PC-9 (cell line): ENCODE data around the gene PTPRT. TPM values are rescaled to one million over a fixed set of nuclear protein-coding genes. Genes with fewer than 3 reads are reported as not detected.

Experiments
- BruUV-seq: library from RNA; stranded (reverse); fragments of 400-500 nt; replicated peaks from 2 replicates; lab custom pipeline; 2021; lab: Mats Ljungman, UMichigan
- CTCF ChIA-PET: fragments of 300-600 bp; sonication (Branson Sonifier 250); formaldehyde crosslinking; loops from one replicate; lab custom pipeline; 2022; ENCODE audit warnings: antibody characterized with exemption; lab: Charles Lee
- POLR2A ChIA-PET: fragments of 300-600 bp; sonication (Branson Sonifier 250); formaldehyde crosslinking; loops from one replicate; lab custom pipeline; 2022; ENCODE audit warnings: antibody characterized with exemption; ENCODE audit not compliant: unreplicated experiment; lab: Charles Lee
- DNase-seq, 2 experiments: peaks; one replicate each; pipeline versions ENCODE4 v3.0.0 to v3.0.0-alpha.2; 2015 to 2022; ENCODE audit warnings: mixed read lengths in 1 of 2
- H2AFZ ChIP-seq: fragments of 200-600 bp; sonication (generic); 2 replicates; pipeline ENCODE4 v1.8.1; 2017; ENCODE audit warnings: antibody characterized with exemption
- H3F3A ChIP-seq: fragments of 200-600 bp; sonication (generic); 2 replicates; pipeline ENCODE4 v1.8.1; 2017; ENCODE audit warnings: antibody characterized with exemption, mild to moderate bottlenecking, low read depth; ENCODE audit not compliant: insufficient read depth
- H3K27ac ChIP-seq: fragments of 200-600 bp; sonication (generic); 2 replicates; pipeline ENCODE4 v1.6.1; 2016; ENCODE audit warnings: mixed run types
- H3K27me3 ChIP-seq: fragments of 200-600 bp; sonication (generic); 2 replicates; pipeline ENCODE4 v1.6.1; 2016; ENCODE audit warnings: low read depth, mixed run types; ENCODE audit not compliant: insufficient read depth
- H3K36me3 ChIP-seq: fragments of 200-600 bp; sonication (generic); 2 replicates; pipeline ENCODE4 v1.6.1; 2016; ENCODE audit warnings: low read depth, mixed run types
- H3K4me1 ChIP-seq: fragments of 200-600 bp; sonication (generic); replicated peaks from 2 replicates; pipeline ENCODE4 v1.6.1; 2016; ENCODE audit warnings: mixed run types; ENCODE audit not compliant: insufficient read depth
- H3K4me2 ChIP-seq: fragments of 200-600 bp; sonication (generic); 2 replicates; pipeline ENCODE4 v1.6.1; 2017; ENCODE audit warnings: mixed run types
- H3K4me3 ChIP-seq: fragments of 200-600 bp; sonication (generic); 2 replicates; pipeline ENCODE4 v1.6.1; 2016; ENCODE audit warnings: mixed run types
- H3K79me2 ChIP-seq: fragments of 200-600 bp; sonication (generic); 2 replicates; pipeline ENCODE4 v1.6.1; 2017; ENCODE audit warnings: low read depth, mixed run types
- H3K9me2 ChIP-seq: fragments of 200-600 bp; sonication (generic); 2 replicates; pipeline ENCODE4 v1.8.1; 2017; ENCODE audit warnings: mild to moderate bottlenecking; ENCODE audit not compliant: insufficient read depth
- H3K9me3 ChIP-seq: fragments of 200-600 bp; sonication (generic); 2 replicates; pipeline ENCODE4 v1.8.1; 2016; ENCODE audit warnings: low read depth; ENCODE audit not compliant: insufficient read depth
- H4K20me1 ChIP-seq: fragments of 200-600 bp; sonication (generic); 2 replicates; pipeline ENCODE4 v1.8.1; 2017; ENCODE audit not compliant: insufficient read depth
- EZH2 ChIP-seq: fragments of 200-600 bp; sonication (generic); IDR thresholded peaks from 2 replicates; pipeline ENCODE4 v1.8.0; 2017; ENCODE audit warnings: antibody characterized with exemption, low read depth
- intact Hi-C: fragments of 100-400 bp; cut with micrococcal nuclease; formaldehyde crosslinking; loops from one replicate; pipeline ENCODE4 v1.10.0; 2022; ENCODE audit not compliant: unreplicated experiment
- total RNA-seq: library from RNA; stranded (reverse); gene quantifications from 2 replicates; pipeline ENCODE4 v1.2.3, GENCODE V29; 2021
- TF ChIP-seq, protein P1 (sequence below): fragments of 200-600 bp; sonication (generic); conservative IDR thresholded peaks from 2 replicates; pipeline ENCODE4 v1.6.1; 2017; ENCODE audit warnings: mixed run types, antibody characterized with exemption, mild to moderate bottlenecking, moderate library complexity

Gene PTPRT
- total RNA-seq, 1 experiment from 2014 or later: not detected

DNA sequence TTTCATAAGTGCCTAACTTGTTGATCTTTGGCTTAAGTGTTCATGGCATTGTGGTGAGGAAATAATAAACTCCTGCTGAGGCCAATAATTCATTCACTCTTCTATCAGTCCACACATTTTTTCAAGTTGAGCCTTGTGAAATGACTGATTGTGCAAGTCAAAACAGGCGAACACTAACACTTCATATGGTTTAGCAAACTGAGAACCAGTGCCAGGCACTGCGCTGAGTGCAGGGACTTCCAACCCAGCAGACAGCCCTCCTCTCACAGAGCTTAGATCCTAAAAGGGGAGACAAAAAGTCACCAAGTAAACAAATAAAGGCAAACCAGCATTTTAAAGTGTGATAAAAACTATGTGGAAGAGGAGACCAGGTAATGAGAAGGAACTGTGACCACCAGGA lies 435.0 kb downstream of the PTPRT start:
- Histone ChIP-seq H3K27me3 (peaks cover 35% of the 10 kb centered on the region), H3K4me3 (no peak overlapping the region), H4K20me1 (no peaks in the 10 kb centered on the region), H3K4me2 (no peak overlapping the region), H2AFZ (no peak overlapping the region), H3K36me3 (no peaks in the 10 kb centered on the region), H3K27ac (no peak overlapping the region), H3K9me2 (no peaks in the 10 kb centered on the region), H3K9me3 (no peaks in the 10 kb centered on the region), H3F3A (no peaks in the 10 kb centered on the region), H3K4me1 (no peaks in the 10 kb centered on the region), H3K79me2 (no peaks in the 10 kb centered on the region)
- intact Hi-C loops: no loop called here
- CTCF ChIA-PET: no interaction called here
- POLR2A ChIA-PET: no interaction called here
- DNase-seq: no peak
- TF ChIP-seq EZH2: no peak
- TF ChIP-seq, protein P1, sequence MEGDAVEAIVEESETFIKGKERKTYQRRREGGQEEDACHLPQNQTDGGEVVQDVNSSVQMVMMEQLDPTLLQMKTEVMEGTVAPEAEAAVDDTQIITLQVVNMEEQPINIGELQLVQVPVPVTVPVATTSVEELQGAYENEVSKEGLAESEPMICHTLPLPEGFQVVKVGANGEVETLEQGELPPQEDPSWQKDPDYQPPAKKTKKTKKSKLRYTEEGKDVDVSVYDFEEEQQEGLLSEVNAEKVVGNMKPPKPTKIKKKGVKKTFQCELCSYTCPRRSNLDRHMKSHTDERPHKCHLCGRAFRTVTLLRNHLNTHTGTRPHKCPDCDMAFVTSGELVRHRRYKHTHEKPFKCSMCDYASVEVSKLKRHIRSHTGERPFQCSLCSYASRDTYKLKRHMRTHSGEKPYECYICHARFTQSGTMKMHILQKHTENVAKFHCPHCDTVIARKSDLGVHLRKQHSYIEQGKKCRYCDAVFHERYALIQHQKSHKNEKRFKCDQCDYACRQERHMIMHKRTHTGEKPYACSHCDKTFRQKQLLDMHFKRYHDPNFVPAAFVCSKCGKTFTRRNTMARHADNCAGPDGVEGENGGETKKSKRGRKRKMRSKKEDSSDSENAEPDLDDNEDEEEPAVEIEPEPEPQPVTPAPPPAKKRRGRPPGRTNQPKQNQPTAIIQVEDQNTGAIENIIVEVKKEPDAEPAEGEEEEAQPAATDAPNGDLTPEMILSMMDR: no peak
- no TSS peak for BruUV-seq

DNA sequence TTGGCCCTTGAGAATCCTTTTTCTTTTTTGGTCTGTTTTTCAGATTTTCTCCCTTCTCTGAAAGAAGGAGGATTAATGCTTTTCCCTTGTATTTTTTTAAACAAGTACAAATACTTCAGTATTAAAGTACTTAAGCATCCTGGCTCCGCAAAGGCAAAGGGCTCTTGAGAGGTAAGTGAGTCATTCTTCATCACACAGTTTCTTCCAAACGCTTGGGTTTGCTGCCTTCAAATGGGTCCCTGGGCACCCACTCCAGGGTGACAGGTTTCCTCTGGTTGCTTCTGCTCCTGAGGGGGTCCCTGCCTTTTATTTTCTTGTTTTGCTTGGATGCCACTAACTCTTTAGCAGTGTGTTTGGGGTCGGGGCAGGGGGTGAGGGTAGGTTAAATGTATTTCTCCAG lies 437.1 kb downstream of the PTPRT start:
- H3K4me1 ChIP-seq: no peaks in the 10 kb centered on the region
- H3K9me2 ChIP-seq: no peaks in the 10 kb centered on the region
- ChIA-PET CTCF (no interaction called here), POLR2A (no interaction called here)
- no peaks in the 10 kb centered on the region for H3K79me2 ChIP-seq
- intact Hi-C loops: no loop called here
- peaks cover 29% of the 10 kb centered on the region for H3K27me3 ChIP-seq
- no peaks in the 10 kb centered on the region for H4K20me1 ChIP-seq
- TF ChIP-seq EZH2: no peak
- TF ChIP-seq, protein P1: no peak
- H3K27ac ChIP-seq: no peak overlapping the region
- no peak for DNase-seq
- no peak overlapping the region for H3K4me2 ChIP-seq
- H3K4me3 ChIP-seq: no peak overlapping the region
- no peaks in the 10 kb centered on the region for H3F3A ChIP-seq
- no peaks in the 10 kb centered on the region for H3K9me3 ChIP-seq
- no peaks in the 10 kb centered on the region for H3K36me3 ChIP-seq
- no peak overlapping the region for H2AFZ ChIP-seq
- BruUV-seq: no TSS peak

DNA sequence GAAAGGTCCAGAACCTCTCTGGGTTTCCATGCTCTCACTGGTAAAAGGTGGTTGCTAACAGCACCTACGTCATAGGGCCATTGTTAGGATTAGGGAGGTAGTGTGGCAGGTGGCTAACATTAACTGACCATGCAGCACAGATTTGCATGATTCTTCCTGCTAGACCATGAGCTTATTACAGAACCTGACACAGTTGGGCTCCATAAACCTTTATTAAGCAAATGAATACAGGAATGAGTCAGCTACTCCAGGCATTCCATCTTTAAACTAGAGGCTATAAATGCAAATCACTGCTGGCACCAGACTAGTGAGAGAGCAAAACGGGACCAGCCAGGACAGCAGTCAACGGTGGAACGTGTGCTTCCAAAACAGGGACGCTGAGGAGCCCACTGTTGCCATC lies 440.1 kb downstream of the PTPRT start:
- no peak overlapping the region for H3K4me3 ChIP-seq
- ChIA-PET POLR2A (no interaction called here), CTCF (no interaction called here)
- H2AFZ ChIP-seq: no peak overlapping the region
- H3K27ac ChIP-seq: no peak overlapping the region
- no peaks in the 10 kb centered on the region for H3K9me2 ChIP-seq
- no peak for DNase-seq
- no peaks in the 10 kb centered on the region for H3K36me3 ChIP-seq
- intact Hi-C loops: no loop called here
- no TSS peak for BruUV-seq
- peaks cover 30% of the 10 kb centered on the region for H3K27me3 ChIP-seq
- H3K9me3 ChIP-seq: no peaks in the 10 kb centered on the region
- H4K20me1 ChIP-seq: no peaks in the 10 kb centered on the region
- no peaks in the 10 kb centered on the region for H3F3A ChIP-seq
- TF ChIP-seq EZH2: no peak
- TF ChIP-seq, protein P1: no peak
- no peaks in the 10 kb centered on the region for H3K79me2 ChIP-seq
- H3K4me1 ChIP-seq: no peaks in the 10 kb centered on the region
- no peak overlapping the region for H3K4me2 ChIP-seq
